GM23338 (cell line): ENCODE results near the gene SEPHS1. TPM values are rescaled to one million over a fixed set of nuclear protein-coding genes. Genes with fewer than 3 reads are reported as not detected.

Experiments used
- ATAC-seq: fragments of 200-7000 bp; cut with Tn5 transposase; 3 replicates; pipeline ENCODE4 v1.9.1; 2020
- DNase-seq: peaks from one replicate; pipeline ENCODE4 v3.0.0-alpha.2; 2015; ENCODE audit warnings: low spot score
- H2AFZ ChIP-seq: fragments of 200-600 bp; sonication (generic); 2 replicates; pipeline ENCODE4 v1.8.0; 2016; ENCODE audit warnings: antibody characterized with exemption, mild to moderate bottlenecking, moderate library complexity
- H3F3A ChIP-seq: fragments of 200-600 bp; sonication (generic); replicated peaks from 2 replicates; pipeline ENCODE4 v1.8.0; 2017; ENCODE audit warnings: antibody characterized with exemption, mixed run types, low read depth
- H3K27ac ChIP-seq: fragments of 200-600 bp; sonication (generic); 2 replicates; pipeline ENCODE4 v1.6.1; 2016; ENCODE audit warnings: low read depth
- H3K27me3 ChIP-seq: fragments of 200-600 bp; sonication (generic); 2 replicates; pipeline ENCODE4 v1.8.0; 2016; ENCODE audit warnings: mild to moderate bottlenecking, mixed run types, moderate library complexity; ENCODE audit not compliant: insufficient read depth
- H3K36me3 ChIP-seq: fragments of 200-600 bp; sonication (generic); 2 replicates; pipeline ENCODE4 v1.8.0; 2016; ENCODE audit warnings: mild to moderate bottlenecking; ENCODE audit not compliant: insufficient read depth
- H3K4me1 ChIP-seq: fragments of 200-600 bp; sonication (generic); 2 replicates; pipeline ENCODE4 v1.8.0; 2016; ENCODE audit warnings: mild to moderate bottlenecking, moderate library complexity; ENCODE audit not compliant: insufficient read depth
- H3K4me2 ChIP-seq: fragments of 200-600 bp; sonication (generic); 2 replicates; pipeline ENCODE4 v1.7.1; 2017; ENCODE audit warnings: mixed run types
- H3K4me3 ChIP-seq: fragments of 200-600 bp; sonication (generic); 2 replicates; pipeline ENCODE4 v1.6.1; 2016; ENCODE audit warnings: mixed run types
- H3K79me2 ChIP-seq: fragments of 200-600 bp; sonication (generic); replicated peaks from 2 replicates; pipeline ENCODE4 v1.8.0; 2017; ENCODE audit warnings: mild to moderate bottlenecking; ENCODE audit not compliant: insufficient read depth
- H3K9me2 ChIP-seq: fragments of 200-600 bp; sonication (generic); 2 replicates; pipeline ENCODE4 v1.8.0; 2017; ENCODE audit not compliant: insufficient read depth
- H4K20me1 ChIP-seq: fragments of 200-600 bp; sonication (generic); replicated peaks from 2 replicates; pipeline ENCODE4 v1.8.0; 2017; ENCODE audit warnings: mild to moderate bottlenecking; ENCODE audit not compliant: insufficient read depth
- H3K27ac Mint-ChIP-seq: 2 replicates; pipeline ENCODE4 v1.8.0; 2020; ENCODE audit warnings: inconsistent platforms, mild to moderate bottlenecking, moderate library complexity, mixed read lengths
- H3K27me3 Mint-ChIP-seq: 3 replicates; pipeline ENCODE4 v1.8.0; 2022; ENCODE audit warnings: low read depth, mild to moderate bottlenecking, moderate library complexity, mixed read lengths, inconsistent platforms; ENCODE audit not compliant: insufficient read depth, poor library complexity
- H3K36me3 Mint-ChIP-seq: 3 replicates; pipeline ENCODE4 v1.8.0; 2021; ENCODE audit warnings: low read depth, mild to moderate bottlenecking, inconsistent platforms, moderate library complexity, mixed read lengths
- H3K4me1 Mint-ChIP-seq: 3 replicates; pipeline ENCODE4 v1.8.0; 2020; ENCODE audit warnings: mild to moderate bottlenecking, inconsistent platforms, mixed read lengths
- H3K4me3 Mint-ChIP-seq: 3 replicates; pipeline ENCODE4 v1.8.0; 2021; ENCODE audit warnings: moderate library complexity, mild to moderate bottlenecking, inconsistent platforms, mixed read lengths
- H3K9me3 Mint-ChIP-seq: 3 replicates; pipeline ENCODE4 v1.8.0; 2020; ENCODE audit warnings: moderate library complexity, mild to moderate bottlenecking, inconsistent platforms, mixed read lengths
- EZH2 ChIP-seq: fragments of 200-600 bp; sonication (generic); IDR thresholded peaks from one replicate; pipeline ENCODE4 v1.8.0; 2017; ENCODE audit warnings: antibody characterized with exemption, mild to moderate bottlenecking, low read depth; ENCODE audit not compliant: unreplicated experiment
- NANOG ChIP-seq: IDR thresholded peaks from 2 replicates; pipeline ENCODE4 v1.6.1; 2016; ENCODE audit warnings: antibody characterized with exemption, borderline replicate concordance
- REST ChIP-seq: IDR thresholded peaks from one replicate; pipeline ENCODE4 v1.6.1; 2018; ENCODE audit warnings: antibody characterized with exemption; ENCODE audit not compliant: unreplicated experiment
- STAT1 ChIP-seq: IDR thresholded peaks from one replicate; pipeline ENCODE4 v1.6.1; 2016; ENCODE audit warnings: antibody characterized with exemption; ENCODE audit not compliant: unreplicated experiment
- ZNF114 ChIP-seq: fragments of 250-450 bp; sonication (Bioruptor Pico); IDR thresholded peaks from 2 replicates; pipeline ENCODE4 v1.5.0; 2020; ENCODE audit warnings: mild to moderate bottlenecking, moderate library complexity
- ZNF331 ChIP-seq: fragments of 250-450 bp; sonication (Bioruptor Pico); IDR thresholded peaks from 2 replicates; pipeline ENCODE4 v1.5.0; 2020; ENCODE audit warnings: low read depth, mild to moderate bottlenecking, moderate library complexity
- ZNF462 ChIP-seq: fragments of 250-450 bp; sonication (Bioruptor Pico); IDR thresholded peaks from 2 replicates; pipeline ENCODE4 v1.5.0; 2020; ENCODE audit warnings: mild to moderate bottlenecking, moderate library complexity
- polyA plus RNA-seq: library from polyadenylated mRNA; unstranded; fragments of >200 nt; fragmentation: Nextera tagmentation; extraction: Ambion mirVana; gene quantifications from 2 replicates; pipeline ENCODE4 v1.2.1, GENCODE V29; 2016
- total RNA-seq: library from RNA; depleted of rRNA; stranded (reverse); fragments of >200 nt; shearing (Covaris generic); gene quantifications from 2 replicates; pipeline ENCODE4 v1.2.3, GENCODE V29; 2014

SEPHS1 gene
- total and polyA plus RNA-seq, 2 experiments from 2014 or later, result 260 to 609 TPM

- H3K9me3 Mint-ChIP-seq, result peaks cover 2% of the 10 kb centered on the region; the same call in 1 of the 3 replicates
- H3K79me2 ChIP-seq, result no peaks in the 10 kb centered on the region; the same call in 1 of the 2 replicates
- no peaks in the 10 kb centered on the region for H4K20me1 ChIP-seq
- no peak overlapping the region for H3K27ac Mint-ChIP-seq
- H3K4me3 Mint-ChIP-seq, result no peak overlapping the region
- H3K4me1 Mint-ChIP-seq, result peaks cover 51% of the 10 kb centered on the region
- H3K27ac ChIP-seq, result no peak overlapping the region
- peaks cover 26% of the 10 kb centered on the region for H3F3A ChIP-seq
- H3K4me2 ChIP-seq, result no peak overlapping the region
- no peaks in the 10 kb centered on the region for H3K36me3 ChIP-seq
- DNase-seq (no peak), ATAC-seq (no peak)
- H3K27me3 Mint-ChIP-seq, result peaks cover 31% of the 10 kb centered on the region
- TF ChIP-seq NANOG (no peak), EZH2 (no peak), STAT1 (no peak), ZNF331 (CRISPR knock-in tag) (no peak), ZNF114 (no peak), ZNF462 (CRISPR knock-in tag) (no peak), REST (no peak)
- H3K9me2 ChIP-seq, result no peaks in the 10 kb centered on the region
- no peak overlapping the region for H3K4me3 ChIP-seq
- H2AFZ ChIP-seq, result no peak overlapping the region
- no peaks in the 10 kb centered on the region for H3K36me3 Mint-ChIP-seq
- H3K4me1 ChIP-seq, result peaks cover 36% of the 10 kb centered on the region
- no peaks in the 10 kb centered on the region for H3K27me3 ChIP-seq
Measured at GRCh38 chr10:13354783-13355182, 6.7 kb upstream of the SEPHS1 start.
